ENCODE data around the gene GNB3. TPM values are rescaled to one million over a fixed set of nuclear protein-coding genes. Genes with fewer than 3 reads are reported as not detected.

The GNB3 gene
- total and polyA plus RNA-seq, 8 donors = 0.87 to 11.1 (median 2.7) TPM; not detected in 1

DNA sequence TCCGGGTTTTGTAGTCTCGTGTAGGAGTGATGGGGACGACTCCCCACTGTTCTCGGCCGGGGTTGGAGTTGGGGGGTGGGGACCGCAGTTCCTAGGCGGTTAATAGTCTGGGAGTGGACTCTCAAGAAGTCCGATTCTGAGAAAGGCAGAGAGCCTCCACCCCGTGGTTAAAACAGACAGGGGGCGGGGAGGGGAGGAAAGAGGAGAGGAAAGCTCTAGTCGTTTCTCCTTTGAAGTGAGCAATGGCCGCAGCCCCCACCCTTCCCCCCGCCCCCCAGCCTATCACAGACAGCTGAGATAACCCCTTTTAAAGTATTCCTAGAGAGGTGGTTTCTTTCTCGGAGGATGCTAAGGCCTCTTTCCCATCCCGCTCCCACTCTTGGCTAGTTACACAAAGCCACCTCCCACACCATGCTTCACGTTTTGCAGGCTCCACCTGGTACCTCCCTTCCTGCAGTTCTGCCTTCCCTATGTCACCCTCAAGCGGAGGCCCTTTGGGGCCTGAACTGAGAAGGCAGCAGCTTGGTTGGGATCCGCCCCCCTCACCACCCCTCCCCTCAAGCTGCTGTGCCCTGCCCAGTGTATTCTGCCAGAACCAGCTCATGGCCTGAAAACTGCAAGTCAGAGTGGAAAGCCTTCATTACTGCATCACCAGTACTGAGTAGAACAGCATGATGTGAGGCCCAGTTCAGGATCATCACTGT, 12.1 kb downstream of the GNB3 start:
- Histone ChIP-seq H3K27ac (peak overlapping the region; percentile 11 to 96 (median 94)), H3K9me3 (no peaks in the 10 kb centered on the region), H3K27me3 (no peaks in the 10 kb centered on the region), H3K4me3 (peak overlapping the region; percentile 66 to 84 (median 66)), H3K4me1 (peaks cover 9 to 37% (median 25%) of the 10 kb centered on the region in 4 donors), H3K36me3 (peaks cover 26 to 43% (median 36%) of the 10 kb centered on the region in 4 donors)
- DNase-seq = peak; percentile 32 to 87
- 1 to 3% (median 1%) methylated on average over 17 to 18 of the region's 18 CpGs for WGBS, 5 donors
- intact Hi-C loops (cut with DNase I; ENCODE audit: low total_unique reads) = no loop called here
- TF ChIP-seq, protein P1, sequence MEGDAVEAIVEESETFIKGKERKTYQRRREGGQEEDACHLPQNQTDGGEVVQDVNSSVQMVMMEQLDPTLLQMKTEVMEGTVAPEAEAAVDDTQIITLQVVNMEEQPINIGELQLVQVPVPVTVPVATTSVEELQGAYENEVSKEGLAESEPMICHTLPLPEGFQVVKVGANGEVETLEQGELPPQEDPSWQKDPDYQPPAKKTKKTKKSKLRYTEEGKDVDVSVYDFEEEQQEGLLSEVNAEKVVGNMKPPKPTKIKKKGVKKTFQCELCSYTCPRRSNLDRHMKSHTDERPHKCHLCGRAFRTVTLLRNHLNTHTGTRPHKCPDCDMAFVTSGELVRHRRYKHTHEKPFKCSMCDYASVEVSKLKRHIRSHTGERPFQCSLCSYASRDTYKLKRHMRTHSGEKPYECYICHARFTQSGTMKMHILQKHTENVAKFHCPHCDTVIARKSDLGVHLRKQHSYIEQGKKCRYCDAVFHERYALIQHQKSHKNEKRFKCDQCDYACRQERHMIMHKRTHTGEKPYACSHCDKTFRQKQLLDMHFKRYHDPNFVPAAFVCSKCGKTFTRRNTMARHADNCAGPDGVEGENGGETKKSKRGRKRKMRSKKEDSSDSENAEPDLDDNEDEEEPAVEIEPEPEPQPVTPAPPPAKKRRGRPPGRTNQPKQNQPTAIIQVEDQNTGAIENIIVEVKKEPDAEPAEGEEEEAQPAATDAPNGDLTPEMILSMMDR (IDR thresholded peaks at IDR 0.05) = peak in 1 of 7 experiments; percentile 3
- TF ChIP-seq POLR2AphosphoS5 (IDR thresholded peaks at IDR 0.05) = no peak

DNA sequence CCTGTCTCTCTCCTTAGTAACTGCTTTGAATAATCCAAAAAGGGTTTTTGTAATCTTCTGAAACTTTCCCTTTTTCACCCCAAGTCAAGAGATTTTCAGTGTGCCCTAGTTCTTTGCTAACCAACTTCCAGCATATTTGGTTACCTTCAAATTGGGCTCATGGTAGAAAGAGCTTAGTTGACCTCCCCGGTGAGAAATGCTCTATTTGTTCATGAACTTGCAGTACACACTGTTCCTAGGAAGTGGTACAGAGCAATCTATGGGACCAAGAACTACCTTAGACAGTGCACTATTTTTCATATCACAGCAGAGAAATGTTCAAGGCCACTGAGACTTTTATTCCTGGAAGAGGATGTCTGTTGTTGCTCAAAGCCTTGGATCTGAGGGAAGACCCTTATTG, 12.9 kb downstream of the GNB3 start:
- no peak for TF ChIP-seq POLR2AphosphoS5 (IDR thresholded peaks at IDR 0.05)
- no peak for TF ChIP-seq POLR2A (IDR thresholded peaks at IDR 0.05)
- TF ChIP-seq, protein P1 (IDR thresholded peaks at IDR 0.05) = no peak
- TF ChIP-seq EP300 (IDR thresholded peaks at IDR 0.05) = no peak
- Histone ChIP-seq H3K4me3 (peak overlapping the region in 1 of 4 donors; percentile 67), H3K36me3 (peaks cover 34 to 46% (median 42%) of the 10 kb centered on the region in 4 donors), H3K4me1 (peaks cover 9 to 37% (median 25%) of the 10 kb centered on the region in 4 donors), H3K27ac (peak overlapping the region in 4 of 5 donors; percentile 88 to 96 (median 94)), H3K27me3 (no peaks in the 10 kb centered on the region), H3K9me3 (no peaks in the 10 kb centered on the region)
- intact Hi-C loops (cut with DNase I; ENCODE audit: low total_unique reads) = no loop called here
- 32 to 78% (median 45%) methylated on average over 1 of the region's 1 CpG for WGBS, 5 donors
- no peak for DNase-seq

DNA sequence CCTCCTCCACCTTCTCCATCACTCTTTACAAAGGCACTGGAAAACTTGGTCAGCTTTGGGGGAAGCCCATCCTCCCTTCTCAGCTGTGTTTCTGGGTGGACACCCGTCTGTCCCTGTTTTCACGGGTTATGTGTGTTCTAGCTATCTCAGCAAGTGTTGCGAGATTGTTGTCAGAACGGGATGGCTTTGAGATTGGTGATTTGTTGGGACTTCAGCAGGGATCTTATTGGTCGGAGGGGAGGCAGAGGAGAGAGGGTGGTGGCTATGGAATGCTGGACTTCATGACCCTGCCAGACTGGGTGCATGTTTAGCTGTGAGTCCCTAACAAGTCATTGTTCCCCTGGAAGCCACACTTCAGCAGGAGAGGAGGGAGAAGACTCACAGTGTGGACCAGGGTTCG, 13.3 kb downstream of the GNB3 start:
- Histone ChIP-seq H3K4me3 (no peak overlapping the region), H3K36me3 (peaks cover 38 to 46% (median 44%) of the 10 kb centered on the region in 4 donors), H3K27ac (peak overlapping the region in 2 of 5 donors; percentile 95 to 96), H3K27me3 (no peaks in the 10 kb centered on the region), H3K4me1 (peaks cover 9 to 37% (median 25%) of the 10 kb centered on the region in 4 donors), H3K9me3 (no peaks in the 10 kb centered on the region)
- TF ChIP-seq POLR2AphosphoS5 (IDR thresholded peaks at IDR 0.05) (no peak), POLR2A (IDR thresholded peaks at IDR 0.05) (no peak), EP300 (IDR thresholded peaks at IDR 0.05) (no peak)
- TF ChIP-seq, protein P1 (IDR thresholded peaks at IDR 0.05) = no peak
- DNase-seq = no peak
- 65 to 77% (median 68%) methylated on average over 6 of the region's 6 CpGs for WGBS, 5 donors
- intact Hi-C loops (cut with DNase I; ENCODE audit: low total_unique reads) = no loop called here

DNA sequence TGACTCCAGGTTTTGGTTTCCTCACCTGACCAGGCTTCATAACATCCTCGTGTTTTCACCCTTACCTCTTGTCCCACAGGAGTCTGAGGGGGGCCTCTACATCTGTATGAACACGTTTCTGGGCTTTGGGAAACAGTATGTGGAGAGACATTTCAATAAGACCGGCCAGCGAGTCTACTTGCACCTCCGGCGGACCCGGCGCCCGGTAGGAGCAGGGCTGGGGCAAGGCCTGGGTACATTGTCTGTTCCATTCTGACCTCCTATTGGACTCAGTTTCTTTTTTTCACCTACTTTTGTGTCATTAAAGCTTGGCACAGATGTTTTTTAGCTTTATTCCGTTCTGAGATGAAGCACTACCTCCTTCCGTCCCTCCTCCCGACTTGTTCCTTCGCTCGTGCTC, 14.6 kb downstream of the GNB3 start:
- Histone ChIP-seq H3K4me3 (no peak overlapping the region), H3K36me3 (peaks cover 51 to 53% (median 53%) of the 10 kb centered on the region in 4 donors), H3K27me3 (no peaks in the 10 kb centered on the region), H3K4me1 (peaks cover 9 to 31% (median 25%) of the 10 kb centered on the region in 4 donors), H3K9me3 (no peaks in the 10 kb centered on the region), H3K27ac (no peak overlapping the region)
- 89 to 93% (median 91%) methylated on average over 14 of the region's 14 CpGs for WGBS, 5 donors
- TF ChIP-seq POLR2A (IDR thresholded peaks at IDR 0.05) (no peak), EP300 (IDR thresholded peaks at IDR 0.05) (no peak)
- TF ChIP-seq, protein P1 (IDR thresholded peaks at IDR 0.05) = no peak
- no peak for DNase-seq
- intact Hi-C loops (cut with DNase I; ENCODE audit: low total_unique reads) = no loop called here

All from stomach (tissue), 9 donors.